HepG2 (cell line): ENCODE results near the gene COL9A3. TPM values are rescaled to one million over a fixed set of nuclear protein-coding genes. Genes with fewer than 3 reads are reported as not detected.

ENCODE experiments used
- CENPBD1 ChIP-seq: sonication (generic); formaldehyde crosslinking; IDR thresholded peaks from 2 replicates; pipeline ENCODE4 v1.8.0; 2022; ENCODE audit warnings: missing genetic modification reagents, low read depth, mild to moderate bottlenecking, borderline replicate concordance
- DMTF1 ChIP-seq: sonication (generic); formaldehyde crosslinking; IDR thresholded peaks from 2 replicates; pipeline ENCODE4 v1.4.0; 2020; ENCODE audit warnings: mild to moderate bottlenecking, missing genetic modification reagents
- NCOA5 ChIP-seq: sonication (generic); formaldehyde crosslinking; IDR thresholded peaks from 2 replicates; pipeline ENCODE4 v1.4.0; 2020; ENCODE audit warnings: missing genetic modification reagents
- RFXANK ChIP-seq: IDR thresholded peaks from 2 replicates; pipeline ENCODE4 v1.6.1; 2016
- SRF ChIP-seq: IDR thresholded peaks from 2 replicates; pipeline ENCODE4 v1.6.1; 2011; ENCODE audit warnings: mild to moderate bottlenecking, low read depth, low read length, moderate library complexity
- SRY ChIP-seq: sonication (generic); formaldehyde crosslinking; IDR thresholded peaks from 2 replicates; pipeline ENCODE4 v1.8.0; 2022; ENCODE audit warnings: mild to moderate bottlenecking, missing genetic modification reagents
- THAP9 ChIP-seq: sonication (generic); formaldehyde crosslinking; IDR thresholded peaks from 2 replicates; pipeline ENCODE4; 2020; ENCODE audit warnings: missing genetic modification reagents, mild to moderate bottlenecking, borderline replicate concordance
- ZBTB2 ChIP-seq: sonication (generic); formaldehyde crosslinking; IDR thresholded peaks from 2 replicates; pipeline ENCODE4 v1.8.0; 2022; ENCODE audit warnings: low read depth, missing genetic modification reagents
- ZFP90 ChIP-seq: sonication (generic); formaldehyde crosslinking; IDR thresholded peaks from 2 replicates; pipeline ENCODE4 v1.8.0; 2022; ENCODE audit warnings: missing genetic modification reagents, mild to moderate bottlenecking, inconsistent platforms, borderline replicate concordance
- ZNF124 ChIP-seq: sonication (generic); formaldehyde crosslinking; IDR thresholded peaks from 2 replicates; pipeline ENCODE4 v1.4.0; 2020; ENCODE audit warnings: missing genetic modification reagents
- ZNF143 ChIP-seq: sonication (generic); formaldehyde crosslinking; IDR thresholded peaks from 2 replicates; pipeline ENCODE4 v1.4.0; 2020; ENCODE audit warnings: missing genetic modification reagents
- ZNF160 ChIP-seq: sonication (generic); formaldehyde crosslinking; IDR thresholded peaks from 2 replicates; pipeline ENCODE4 v1.8.0; 2022; ENCODE audit warnings: mild to moderate bottlenecking, inconsistent platforms, missing genetic modification reagents
- ZNF276 ChIP-seq: sonication (generic); formaldehyde crosslinking; IDR thresholded peaks from 2 replicates; pipeline ENCODE4 v1.4.0; 2020; ENCODE audit warnings: mild to moderate bottlenecking, low read depth, missing genetic modification reagents
- ZNF503 ChIP-seq: sonication (generic); formaldehyde crosslinking; IDR thresholded peaks from 2 replicates; pipeline ENCODE4 v1.4.0; 2020; ENCODE audit warnings: missing genetic modification reagents
- ZNF547 ChIP-seq: sonication (generic); formaldehyde crosslinking; IDR thresholded peaks from 2 replicates; pipeline ENCODE4 v1.5.1; 2020; ENCODE audit warnings: mild to moderate bottlenecking, missing genetic modification reagents
- ZNF576 ChIP-seq: sonication (generic); formaldehyde crosslinking; IDR thresholded peaks from 2 replicates; pipeline ENCODE4 v1.4.0; 2020; ENCODE audit warnings: mild to moderate bottlenecking, missing genetic modification reagents
- polyA plus RNA-seq, 8 experiments: library from polyadenylated mRNA; depleted of rRNA in 3 of 8; stranded (reverse) in 7 of 8; unstranded in 1 of 8; fragments of >200 nt; fragmentation: Illumina TruSeq in 4 of 8; extraction: Trizol in 4 of 8; gene quantifications; 2 replicates each; pipeline versions ENCODE4 v1.2.1 to v1.2.3, GENCODE V29; 2011 to 2016; ENCODE audit warnings: low read depth in 4 of 8, missing spikeins in 1 of 8, mixed read lengths in 1 of 8; ENCODE audit not compliant: insufficient read depth in 1 of 8
- total RNA-seq, 5 experiments: library from RNA; depleted of rRNA; stranded (reverse); fragments of >200 nt; fragmentation: Illumina TruSeq; extraction: Trizol; gene quantifications; 2 replicates each; pipeline ENCODE4 v1.2.3, GENCODE V29; 2016; ENCODE audit warnings: low read depth in 1 of 5

Gene COL9A3
- total and polyA plus RNA-seq, 2 of the 13 experiments (the other 11 are each of a cell fraction or from before 2014, with no cell fraction given), result 155 to 204 TPM

GRCh38 chr20:62808211-62808865 lies 8.5 kb upstream of the COL9A3 start (continued):
- TF ChIP-seq ZBTB2, result no peak
- 0 out of 2 replicates have a peak, but pooled peaks have one; percentile 20 for TF ChIP-seq THAP9
- TF ChIP-seq ZNF276 (CRISPR knock-in tag), result no peak
- no peak for TF ChIP-seq ZFP90
- no peak; the same call in 1 of the 2 replicates for TF ChIP-seq SRY (CRISPR knock-in tag)
- 0 out of 2 replicates have a peak, but pooled peaks have one; percentile 59 for TF ChIP-seq ZNF160 (CRISPR knock-in tag)
- peak; percentile 42; the same call in 1 of the 2 replicates for TF ChIP-seq ZNF124 (CRISPR knock-in tag)
- no peak for TF ChIP-seq ZNF576 (CRISPR knock-in tag)
- TF ChIP-seq ZNF503 (CRISPR knock-in tag), result 0 out of 2 replicates have a peak, but pooled peaks have one; percentile 39
- TF ChIP-seq ZNF143, result no peak
- TF ChIP-seq NCOA5 (CRISPR knock-in tag), result no peak
- 0 out of 2 replicates have a peak, but pooled peaks have one; percentile 20 for TF ChIP-seq RFXANK (CRISPR knock-in tag)
- TF ChIP-seq CENPBD1, result no peak
- TF ChIP-seq DMTF1 (CRISPR knock-in tag), result no peak
- peak; percentile 3; the same call in 1 of the 2 replicates for TF ChIP-seq ZNF547 (CRISPR knock-in tag)
- no peak for TF ChIP-seq SRF
